Activated CD8-positive, alpha-beta memory T cell treated with anti-CD3 and anti-CD28 coated beads for 1 hour (primary cell): ENCODE data around the gene LOXL3.
"Not testable (repeated sequence)": the region's sequence is repeated elsewhere in the genome, so short reads cannot be mapped to it uniquely, and the experiment has no call there.

Source experiments
- DNase-seq, 2 donors: peaks; one replicate each; pipeline ENCODE4 v3.0.0-alpha.2; 2020; ENCODE audit warnings: low read depth in 1 of 2; ENCODE audit errors: extremely low read depth in 1 of 2

LOXL3 gene

DNA sequence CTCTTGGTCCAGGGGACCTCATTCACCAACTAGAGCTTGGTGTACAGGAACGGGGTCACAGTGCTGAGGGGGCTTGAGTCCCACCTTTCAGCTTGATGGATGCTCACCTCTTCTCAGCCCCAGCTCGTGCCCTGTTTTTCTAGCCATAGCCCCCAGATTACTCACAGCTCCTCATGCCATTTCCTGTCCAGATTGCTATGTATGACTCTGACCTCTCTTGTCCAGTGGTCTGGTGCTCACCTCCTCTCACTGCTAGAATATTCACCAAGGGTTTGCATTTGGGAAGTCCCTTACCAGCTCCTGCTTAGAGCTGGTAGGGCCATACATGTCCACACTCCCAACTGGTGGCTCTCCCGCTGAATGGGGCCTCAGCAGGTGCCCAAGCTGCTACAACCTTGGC lies 60.2 kb downstream of the LOXL3 start:
- no peak for DNase-seq

DNA sequence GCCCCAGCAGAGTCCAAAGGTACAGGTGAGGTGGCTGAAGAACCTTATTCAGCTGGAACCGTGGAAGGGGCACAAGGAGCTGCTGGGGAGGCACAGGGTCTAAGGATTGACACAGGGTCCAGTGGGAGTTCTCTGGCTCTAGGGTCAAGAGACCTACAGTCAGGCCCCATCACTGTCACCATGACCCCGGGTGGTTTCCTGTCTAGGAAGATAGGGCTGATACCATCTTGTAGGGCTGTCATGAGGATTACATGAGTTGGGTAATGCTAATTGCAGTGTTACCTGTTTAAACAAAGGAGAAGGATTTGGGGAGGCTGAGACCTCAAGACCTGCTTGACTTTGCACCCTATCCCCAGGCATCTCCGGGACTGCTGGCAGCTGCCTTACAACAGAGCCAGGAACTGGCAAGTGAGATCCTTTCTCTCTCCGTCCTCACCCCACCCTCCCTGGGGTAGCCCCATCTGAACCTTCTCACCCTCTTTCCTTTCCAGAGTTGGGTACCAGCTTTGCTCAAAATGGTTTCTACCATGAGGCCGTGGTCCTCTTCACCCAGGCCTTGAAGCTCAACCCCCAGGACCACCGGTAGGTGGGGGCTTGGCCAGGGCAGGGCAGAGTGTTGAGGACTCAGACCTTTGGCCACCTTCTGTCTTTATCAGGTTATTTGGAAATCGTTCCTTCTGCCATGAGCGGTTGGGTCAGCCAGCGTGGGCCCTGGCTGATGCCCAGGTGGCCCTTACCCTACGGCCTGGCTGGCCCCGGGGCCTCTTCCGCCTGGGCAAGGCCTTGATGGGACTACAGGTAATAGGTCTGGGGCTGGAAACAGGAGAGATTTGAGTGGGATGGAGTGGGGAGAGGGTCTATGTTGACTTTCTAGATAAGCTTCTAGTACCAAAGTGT lies 61.8 kb downstream of the LOXL3 start:
- DNase-seq, result no peak

DNA sequence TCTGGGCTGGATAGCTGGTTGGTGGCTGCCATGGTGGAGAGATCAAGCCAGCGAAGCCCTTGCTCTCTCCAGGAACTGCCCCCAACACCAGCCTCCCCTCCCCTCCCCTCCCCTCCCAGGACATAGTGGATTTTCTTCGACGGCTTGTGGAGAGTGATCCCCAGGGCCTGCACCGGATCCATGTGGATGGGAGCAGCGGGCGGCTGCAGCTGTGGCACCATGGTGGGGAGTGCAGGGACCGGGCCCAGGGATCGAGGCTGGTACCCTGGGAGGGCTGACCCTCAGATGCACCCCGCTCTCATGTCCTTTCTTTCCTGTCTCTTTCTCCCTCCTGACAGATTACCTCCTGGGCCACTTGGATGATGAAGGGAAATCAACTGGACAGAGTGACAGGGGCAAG lies 63.8 kb downstream of the LOXL3 start:
- DNase-seq, result no peak

DNA sequence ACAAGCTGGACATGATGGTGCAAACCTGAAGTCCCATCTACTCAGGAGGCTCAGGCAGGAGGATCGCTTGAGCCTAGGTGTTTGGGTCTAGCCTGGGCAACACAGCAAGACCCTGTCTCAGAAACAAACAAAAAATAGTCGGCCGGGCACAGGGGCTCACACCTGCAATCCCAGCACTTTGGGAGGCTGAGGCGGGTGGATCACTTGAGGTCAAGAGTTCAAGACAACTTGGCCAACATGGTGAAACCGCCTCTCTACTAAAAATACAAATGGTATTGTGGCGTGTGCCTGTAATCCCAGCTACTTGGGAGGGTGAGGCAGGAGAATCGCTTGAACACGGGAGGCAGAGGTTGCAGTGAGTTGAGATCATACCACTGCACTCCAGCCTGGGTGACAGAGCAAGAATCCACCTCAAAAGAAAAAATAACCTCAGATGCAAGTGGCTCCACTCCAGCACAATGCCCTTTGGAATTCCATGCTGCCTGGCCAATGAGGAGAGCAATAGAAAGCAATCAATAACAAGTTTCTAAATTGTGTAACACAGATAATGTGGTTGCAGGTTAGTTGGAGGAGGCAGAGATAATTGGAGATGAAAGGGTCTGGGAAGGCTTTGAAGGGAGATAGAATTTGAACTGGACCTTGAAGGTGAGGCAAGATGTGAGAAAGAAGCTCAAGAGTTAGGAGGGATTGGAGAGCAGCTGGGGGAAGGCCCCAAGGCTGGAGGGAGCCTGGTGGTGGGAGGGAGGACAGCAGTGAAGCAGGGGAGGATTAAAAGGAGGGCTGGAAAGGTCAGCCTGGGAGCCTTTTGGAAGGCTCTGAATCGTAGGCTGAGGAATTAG lies 64.9 kb downstream of the LOXL3 start:
- no peak for DNase-seq

DNA sequence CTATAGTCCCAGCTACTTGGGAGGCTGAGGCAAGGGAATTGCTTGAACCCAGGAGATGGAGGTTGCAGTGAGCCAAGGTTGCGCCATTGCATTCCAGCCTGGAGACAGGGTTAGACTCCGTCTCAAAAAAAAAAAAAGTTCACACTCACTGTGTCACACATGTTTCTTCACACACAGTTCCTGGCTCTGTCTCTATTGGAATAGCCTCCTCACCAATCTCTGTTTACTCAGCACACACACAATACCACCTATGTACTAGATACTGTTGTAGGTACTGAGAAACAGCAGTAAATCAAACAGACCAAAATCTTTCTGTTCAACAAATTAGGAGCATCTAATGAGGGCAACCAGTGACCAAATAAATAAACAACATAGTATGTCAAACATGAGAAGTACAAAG lies 67.6 kb downstream of the LOXL3 start:
- no peak for DNase-seq

DNA sequence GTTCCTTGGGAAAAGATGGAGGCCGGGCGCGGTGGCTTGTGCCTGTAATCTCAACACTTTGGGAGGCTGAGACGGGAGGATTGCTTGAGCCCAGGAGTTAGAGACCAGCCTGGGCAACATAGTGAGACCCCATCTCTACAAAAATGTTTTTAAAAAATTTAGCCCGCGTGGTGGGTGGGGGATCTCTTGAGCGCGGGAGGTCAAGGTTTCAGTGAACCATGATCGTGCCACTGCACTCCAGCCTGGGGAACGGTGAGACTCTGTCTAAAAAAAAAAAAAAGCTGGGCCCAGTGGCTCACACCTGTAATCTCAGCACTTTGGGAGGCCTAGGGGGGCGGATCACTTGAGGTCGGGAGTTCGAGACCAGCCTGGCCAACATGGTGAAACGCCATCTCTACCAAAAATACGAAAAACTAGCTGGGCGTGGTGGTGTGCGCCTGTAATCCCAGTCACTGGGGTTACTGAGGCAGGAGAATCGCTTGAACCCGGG lies 70.0 kb downstream of the LOXL3 start:
- not testable (repeated sequence) for DNase-seq

DNA sequence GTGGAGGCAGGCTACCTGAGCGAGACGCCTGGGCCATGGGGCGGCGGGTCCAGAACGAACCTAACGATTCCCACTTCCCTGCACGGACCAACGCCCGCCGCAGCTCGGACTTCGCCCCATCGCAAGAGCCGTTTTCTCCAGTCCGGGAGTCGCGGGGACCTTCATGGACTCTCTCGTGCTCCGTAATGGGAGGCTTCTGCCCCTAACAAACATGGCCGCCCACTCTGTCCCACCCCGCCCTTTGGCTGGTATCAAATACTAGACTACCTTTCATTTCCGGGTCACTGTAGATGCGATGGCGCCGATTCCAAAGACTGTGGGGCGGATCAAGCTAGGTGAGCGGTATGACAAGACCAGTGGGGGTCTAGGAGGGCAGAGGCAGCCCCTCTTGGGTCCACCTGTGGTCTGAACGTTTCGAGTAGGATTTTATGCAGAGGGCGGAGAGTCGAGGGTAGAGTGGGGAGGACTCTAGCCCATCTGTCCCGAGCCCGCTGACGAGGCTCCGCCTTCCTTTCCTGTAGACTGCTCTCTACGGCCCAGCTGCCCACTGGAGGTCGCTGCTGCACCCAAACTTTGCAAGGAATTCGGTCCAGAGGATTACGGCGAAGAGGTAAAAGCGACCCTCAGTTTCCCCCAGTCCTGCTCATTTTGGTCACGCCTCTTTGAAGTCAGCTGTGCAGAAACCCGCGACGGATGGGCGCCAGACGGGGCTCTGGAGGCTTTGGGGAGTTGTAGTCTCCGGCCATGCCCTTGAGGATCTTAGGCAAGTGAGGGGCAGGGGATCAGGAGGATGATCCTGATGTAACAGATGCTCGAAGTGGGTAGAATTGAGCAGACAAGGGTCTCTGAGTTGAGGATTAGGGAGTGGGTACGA lies 70.7 kb downstream of the LOXL3 start, which contains the start of the genes CCDC142 and TTC31:
Gene CCDC142, minus strand, starts transcription at position 198 of the 874 bp plus-strand sequence. Its CDS starts 161 bp downstream, at position 37.
Gene TTC31, plus strand, starts transcription at position 281 of the 874 bp plus-strand sequence. Its CDS starts 15 bp downstream, at position 296.
- DNase-seq, result peak; percentile 83 to 90
